Right lobe of liver (tissue), 6 donors: Measurements from ENCODE around the gene PIAS1. TPM values are rescaled to one million over a fixed set of nuclear protein-coding genes. Genes with fewer than 3 reads are reported as not detected.

Experiments used
- ATAC-seq, 4 donors: fragments of 200-7000 bp; cut with Tn5 transposase; one replicate each; pipeline ENCODE4 v1.9.1; 2020; ENCODE audit warnings: mild to moderate bottlenecking in 4 of 4, moderate library complexity in 4 of 4
- DNase-seq, 3 donors: peaks; one replicate each; pipeline ENCODE4 v3.0.0-alpha.2; 2020
- H3K27ac ChIP-seq, 3 donors: fragments of 200-600 bp; one replicate each; pipeline ENCODE4 v1.8.0; 2022
- H3K27me3 ChIP-seq, 2 donors: fragments of 200-600 bp; one replicate each; pipeline ENCODE4 v1.8.0; 2022
- H3K36me3 ChIP-seq, 4 donors: fragments of 200-600 bp; sonication (generic) in 1 of 4; one replicate each; pipeline versions ENCODE4 v1.5.1 to v1.8.0; 2017 to 2022; ENCODE audit warnings: control low read depth in 1 of 4
- H3K4me1 ChIP-seq, 4 donors: fragments of 200-600 bp; sonication (generic) in 1 of 4; one replicate each; pipeline versions ENCODE4 v1.5.1 to v1.8.0; 2017 to 2022; ENCODE audit warnings: control low read depth in 1 of 4
- H3K4me3 ChIP-seq, 3 donors: fragments of 200-600 bp; one replicate each; pipeline ENCODE4 v1.8.0; 2022
- H3K9me3 ChIP-seq, 4 donors: fragments of 200-600 bp; sonication (generic) in 1 of 4; one replicate each; pipeline versions ENCODE4 v1.5.1 to v1.8.0; 2017 to 2022; ENCODE audit warnings: control low read depth in 1 of 4
- POLR2A ChIP-seq: fragments of 450-650 bp; IDR thresholded peaks from one replicate; pipeline ENCODE4 v1.6.1; 2017; ENCODE audit warnings: antibody characterized with exemption, mild to moderate bottlenecking
- WGBS: methylation state at CpG from one replicate; pipeline ENCODE4 v1.1.6; 2018; ENCODE audit warnings: low coverage, low lambda C conversion rate; ENCODE audit not compliant: insufficient coverage; ENCODE audit errors: missing lambda C conversion rate; 5-methylcytosine and 5-hydroxymethylcytosine counted together
- intact Hi-C, 2 donors: fragments of 100-400 bp; cut with DNase I; formaldehyde crosslinking; loops; one replicate each; pipeline versions ENCODE4 v1.11.2 to v1.14.1; 2022
- total RNA-seq, 6 experiments: library from RNA; depleted of rRNA in 2 of 6; stranded (reverse); fragments of >200 nt in 2 of 6; fragmentation: NEBNext Ultra II Directional in 3 of 6; extraction: Animal tissue kit (Norgen Biotek cat#: 25700) in 3 of 6; gene quantifications; one replicate each; pipeline versions ENCODE4 v1.1.0 to v1.2.4, GENCODE V29; 2016 to 2023
- TF ChIP-seq, protein P1 (sequence below), 4 donors: fragments of 200-600 bp in 3 of 4; fragments of 450-650 bp in 1 of 4; IDR thresholded peaks; one replicate each; pipeline versions ENCODE4 v1.5.1 to v1.8.0; 2016 to 2022; ENCODE audit warnings: antibody characterized with exemption in 4 of 4, mild to moderate bottlenecking in 2 of 4
- donor health status: DM: no; HTN: yes; CAD: no.
- donor health status: DM: no; HTN: no; CAD: no.
- donor health status: DM: no; HTN: no; CAD: no.
- donor health status: DM: no; HTN: yes; CAD: no.
- donor health status: DM: no; HTN: yes; CAD: no.

The PIAS1 gene
- total RNA-seq, 6 experiments from 2014 or later, result 8.1 to 17.3 (median 13.1) TPM

DNA sequence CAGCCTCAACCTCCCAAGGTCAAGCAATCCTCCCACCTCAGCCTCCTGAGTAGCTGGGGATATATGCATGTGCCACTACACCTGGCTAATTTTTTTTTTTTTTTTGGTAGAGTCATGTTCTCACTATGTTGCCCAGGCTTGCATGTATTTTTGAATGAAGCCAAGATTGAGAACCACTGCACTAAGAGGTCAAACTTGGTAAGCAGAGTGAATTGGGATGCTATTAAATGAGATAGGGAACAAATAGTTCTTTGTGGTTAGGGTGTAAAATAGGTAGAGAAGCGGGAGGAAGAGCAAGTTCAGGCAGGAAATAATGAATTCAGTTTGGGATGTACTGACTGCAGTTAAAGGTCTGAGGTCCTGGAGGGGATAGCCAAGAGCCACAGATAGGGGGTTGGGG lies 39.9 kb upstream of the PIAS1 start:
- WGBS, result 90% methylated on average over 1 of the region's 1 CpG
- TF ChIP-seq, protein P1, sequence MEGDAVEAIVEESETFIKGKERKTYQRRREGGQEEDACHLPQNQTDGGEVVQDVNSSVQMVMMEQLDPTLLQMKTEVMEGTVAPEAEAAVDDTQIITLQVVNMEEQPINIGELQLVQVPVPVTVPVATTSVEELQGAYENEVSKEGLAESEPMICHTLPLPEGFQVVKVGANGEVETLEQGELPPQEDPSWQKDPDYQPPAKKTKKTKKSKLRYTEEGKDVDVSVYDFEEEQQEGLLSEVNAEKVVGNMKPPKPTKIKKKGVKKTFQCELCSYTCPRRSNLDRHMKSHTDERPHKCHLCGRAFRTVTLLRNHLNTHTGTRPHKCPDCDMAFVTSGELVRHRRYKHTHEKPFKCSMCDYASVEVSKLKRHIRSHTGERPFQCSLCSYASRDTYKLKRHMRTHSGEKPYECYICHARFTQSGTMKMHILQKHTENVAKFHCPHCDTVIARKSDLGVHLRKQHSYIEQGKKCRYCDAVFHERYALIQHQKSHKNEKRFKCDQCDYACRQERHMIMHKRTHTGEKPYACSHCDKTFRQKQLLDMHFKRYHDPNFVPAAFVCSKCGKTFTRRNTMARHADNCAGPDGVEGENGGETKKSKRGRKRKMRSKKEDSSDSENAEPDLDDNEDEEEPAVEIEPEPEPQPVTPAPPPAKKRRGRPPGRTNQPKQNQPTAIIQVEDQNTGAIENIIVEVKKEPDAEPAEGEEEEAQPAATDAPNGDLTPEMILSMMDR (IDR thresholded peaks at IDR 0.05), result no peak
- TF ChIP-seq POLR2A, result no peak
- no peak for ATAC-seq

DNA sequence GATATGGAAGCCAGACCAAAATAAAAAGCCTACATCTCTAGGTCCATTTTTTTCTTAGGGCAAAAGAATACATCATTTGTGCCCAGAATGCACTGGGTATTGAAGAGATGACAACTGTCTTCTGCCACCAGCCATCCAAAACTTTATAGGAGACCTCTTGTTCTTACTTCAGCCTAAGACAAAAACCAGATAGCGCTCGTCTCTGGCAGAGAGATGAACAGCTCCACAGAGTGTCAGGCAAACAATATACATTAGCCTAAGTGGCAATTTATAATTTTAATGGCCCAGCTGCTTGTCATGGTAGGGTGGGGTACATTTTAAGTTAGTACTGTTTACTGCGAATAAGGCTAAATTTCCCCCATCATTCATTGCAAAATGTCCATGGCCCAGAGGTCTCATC lies 38.9 kb upstream of the PIAS1 start:
- no peaks in the 10 kb centered on the region for H3K27me3 ChIP-seq
- no peak overlapping the region for H3K27ac ChIP-seq
- no peaks in the 10 kb centered on the region for H3K9me3 ChIP-seq
- no peak for ATAC-seq
- intact Hi-C loops, result no loop called here
- TF ChIP-seq, protein P1 (IDR thresholded peaks at IDR 0.05), result no peak
- TF ChIP-seq POLR2A, result no peak
- no peaks in the 10 kb centered on the region for H3K4me1 ChIP-seq
- DNase-seq, result no peak
- H3K36me3 ChIP-seq, result no peaks in the 10 kb centered on the region
- no peak overlapping the region for H3K4me3 ChIP-seq
- 76% methylated on average over 3 of the region's 3 CpGs for WGBS

More for the DNA sequence above, 39.9 kb upstream of the PIAS1 start:
- Histone ChIP-seq H3K4me1 (no peaks in the 10 kb centered on the region), H3K36me3 (no peaks in the 10 kb centered on the region), H3K4me3 (no peak overlapping the region), H3K9me3 (no peaks in the 10 kb centered on the region), H3K27me3 (no peaks in the 10 kb centered on the region), H3K27ac (no peak overlapping the region)
- intact Hi-C loops, result no loop called here
- DNase-seq, result no peak

- ATAC-seq, result no peak
- WGBS, result 75% methylated on average over 6 of the region's 6 CpGs
Observed at GRCh38 chr15:68017201-68017600, 36.9 kb upstream of the PIAS1 start.

DNA sequence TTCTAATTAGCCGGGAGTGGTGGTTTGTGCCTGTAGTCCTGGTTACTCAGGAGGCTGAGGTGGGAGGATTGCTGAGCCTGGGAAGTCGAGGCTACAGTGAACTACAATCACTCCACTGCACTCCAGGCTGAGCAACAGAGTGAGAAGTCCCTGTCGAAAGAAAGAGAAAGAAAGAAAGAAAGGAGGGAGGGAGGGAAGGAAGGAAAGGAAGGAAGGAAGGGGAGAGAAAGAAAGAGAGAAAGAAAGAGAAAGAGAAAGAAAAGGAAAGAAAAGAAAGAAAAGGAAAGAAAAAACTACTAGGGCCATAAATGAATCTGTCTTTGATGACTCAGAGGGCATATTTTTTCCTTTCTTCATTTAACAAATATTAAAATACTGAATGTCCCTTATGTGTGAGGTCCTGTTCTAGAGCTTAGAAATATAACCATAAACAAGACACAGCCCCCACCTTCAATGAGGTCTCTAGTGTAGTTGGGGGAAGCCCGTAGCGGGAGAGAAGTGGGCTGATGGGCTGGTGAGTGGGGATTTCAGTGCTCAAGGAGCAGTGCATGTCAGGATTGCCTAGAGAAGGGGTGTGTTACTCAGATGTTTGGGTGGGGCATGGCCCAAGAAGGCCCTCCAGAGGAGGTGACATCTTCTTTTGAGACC lies 35.2 kb upstream of the PIAS1 start:
- ATAC-seq, result no peak
- Histone ChIP-seq H3K36me3 (no peaks in the 10 kb centered on the region), H3K27ac (no peak overlapping the region), H3K27me3 (no peaks in the 10 kb centered on the region), H3K9me3 (no peaks in the 10 kb centered on the region), H3K4me1 (peaks cover 0 to 15% (median 4%) of the 10 kb centered on the region in 4 donors), H3K4me3 (no peak overlapping the region)
- no peak for TF ChIP-seq POLR2A
- TF ChIP-seq, protein P1 (IDR thresholded peaks at IDR 0.05), result no peak
- 77% methylated on average over 5 of the region's 5 CpGs for WGBS
- no peak for DNase-seq
- intact Hi-C loops, result no loop called here

More at GRCh38 chr15:68017201-68017600, 36.9 kb upstream of the PIAS1 start:
- Histone ChIP-seq H3K4me3 (no peak overlapping the region), H3K9me3 (no peaks in the 10 kb centered on the region), H3K27me3 (no peaks in the 10 kb centered on the region), H3K4me1 (peaks cover 0 to 10% (median 4%) of the 10 kb centered on the region in 4 donors), H3K27ac (no peak overlapping the region), H3K36me3 (no peaks in the 10 kb centered on the region)
- DNase-seq, result no peak
- TF ChIP-seq, protein P1 (IDR thresholded peaks at IDR 0.05), result no peak
- no peak for TF ChIP-seq POLR2A
- intact Hi-C loops, result no loop called here
